CD4-positive, alpha-beta T cell treated with Interleukin-21 for 1 hour (primary cell): ENCODE measurements around the gene BRAT1.

ENCODE experiments used
- DNase-seq: peaks from one replicate; pipeline ENCODE4 v3.0.0-alpha.2; 2020

The BRAT1 gene

DNA sequence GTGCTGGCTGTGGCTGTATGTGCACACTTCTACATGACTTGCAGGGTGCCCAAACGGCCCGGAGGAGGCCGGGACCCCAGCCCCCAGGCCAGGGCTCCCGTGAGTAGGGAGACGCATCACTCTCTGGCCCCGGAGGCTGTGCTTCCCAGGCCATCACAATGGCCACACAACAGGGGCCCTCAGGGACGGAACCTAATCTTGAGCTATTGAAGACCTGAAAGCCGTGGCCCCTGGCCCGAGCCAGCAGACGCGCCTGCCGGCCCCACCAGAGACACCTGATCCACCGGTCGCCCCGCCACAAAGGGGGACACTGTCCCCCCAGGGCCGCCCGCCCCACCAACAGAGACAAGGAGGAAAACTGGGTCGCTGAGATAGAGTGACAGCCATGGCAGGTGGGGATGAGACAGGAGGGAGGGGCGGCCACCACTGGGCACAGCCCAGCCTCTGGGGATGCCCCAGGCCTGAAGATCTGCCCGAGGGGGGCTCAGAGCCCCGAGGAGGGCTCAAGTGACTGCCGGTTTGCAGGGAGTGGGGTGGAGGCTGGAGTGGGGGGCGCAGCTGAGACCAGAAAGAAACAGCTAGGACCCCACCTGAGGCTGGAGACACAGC, 45.9 kb downstream of the BRAT1 start:
- no peak for DNase-seq

DNA sequence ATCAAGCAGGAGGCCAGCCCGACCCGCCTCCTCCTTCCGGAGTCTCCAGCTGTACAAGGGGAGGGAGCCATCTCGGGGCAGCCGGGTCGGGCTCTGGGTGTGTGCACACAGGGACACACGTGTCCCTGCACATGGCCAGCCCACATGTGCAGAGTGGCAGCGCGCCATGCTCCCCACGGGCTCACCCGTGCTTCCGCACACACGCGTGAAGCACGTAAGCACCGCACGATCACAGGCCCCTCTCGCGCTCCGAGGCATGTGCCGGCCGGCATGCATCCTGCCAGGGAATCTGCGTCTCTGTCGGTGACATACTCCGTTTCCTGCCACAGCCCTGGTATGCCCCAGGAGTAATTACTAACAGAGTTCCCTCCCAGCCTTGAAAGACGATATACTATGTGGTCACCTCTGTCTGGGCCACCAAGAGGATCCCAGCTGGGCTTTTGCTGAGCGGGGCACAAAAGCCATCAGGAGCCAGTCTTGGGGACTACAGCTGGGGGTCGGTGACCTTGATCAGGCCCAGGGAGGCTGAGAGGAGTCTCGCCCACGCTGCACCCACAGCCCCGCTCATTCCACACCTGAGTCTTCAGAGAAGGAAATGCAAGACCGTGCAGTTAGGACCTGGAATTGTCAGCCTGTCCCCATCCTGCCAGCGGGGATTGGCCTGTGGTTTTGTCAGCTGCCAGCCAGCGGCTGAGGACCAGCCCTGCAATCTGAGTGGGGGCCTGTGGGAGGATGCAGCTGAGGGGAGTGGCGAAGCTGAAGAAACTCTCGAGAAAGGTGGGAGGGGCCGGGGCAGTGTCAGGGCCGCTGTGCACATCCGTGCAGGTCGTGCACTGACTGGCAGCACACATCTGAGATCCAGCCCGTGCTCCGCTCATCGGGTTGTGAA, 46.8 kb downstream of the BRAT1 start:
- DNase-seq: peak; percentile 85

DNA sequence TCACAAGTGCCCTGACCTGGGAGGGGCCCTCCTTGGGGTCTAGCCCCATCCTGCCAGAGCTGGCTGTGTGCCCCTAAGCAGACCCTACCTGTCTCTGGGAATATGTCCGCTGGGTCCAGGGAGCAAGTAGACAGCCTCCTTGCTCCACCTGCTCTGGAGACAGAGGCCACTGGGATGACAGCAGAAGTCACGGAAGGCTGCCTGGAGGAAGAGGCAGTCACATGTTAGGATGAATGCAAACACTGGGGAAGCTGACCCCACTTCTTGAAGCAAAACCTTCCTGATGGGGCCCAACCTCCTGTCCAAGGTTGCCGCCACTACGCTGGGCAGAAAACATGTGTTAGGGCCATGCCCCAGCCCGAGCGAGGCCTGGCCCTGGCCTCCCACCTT, 47.4 kb downstream of the BRAT1 start:
- no peak for DNase-seq

DNA sequence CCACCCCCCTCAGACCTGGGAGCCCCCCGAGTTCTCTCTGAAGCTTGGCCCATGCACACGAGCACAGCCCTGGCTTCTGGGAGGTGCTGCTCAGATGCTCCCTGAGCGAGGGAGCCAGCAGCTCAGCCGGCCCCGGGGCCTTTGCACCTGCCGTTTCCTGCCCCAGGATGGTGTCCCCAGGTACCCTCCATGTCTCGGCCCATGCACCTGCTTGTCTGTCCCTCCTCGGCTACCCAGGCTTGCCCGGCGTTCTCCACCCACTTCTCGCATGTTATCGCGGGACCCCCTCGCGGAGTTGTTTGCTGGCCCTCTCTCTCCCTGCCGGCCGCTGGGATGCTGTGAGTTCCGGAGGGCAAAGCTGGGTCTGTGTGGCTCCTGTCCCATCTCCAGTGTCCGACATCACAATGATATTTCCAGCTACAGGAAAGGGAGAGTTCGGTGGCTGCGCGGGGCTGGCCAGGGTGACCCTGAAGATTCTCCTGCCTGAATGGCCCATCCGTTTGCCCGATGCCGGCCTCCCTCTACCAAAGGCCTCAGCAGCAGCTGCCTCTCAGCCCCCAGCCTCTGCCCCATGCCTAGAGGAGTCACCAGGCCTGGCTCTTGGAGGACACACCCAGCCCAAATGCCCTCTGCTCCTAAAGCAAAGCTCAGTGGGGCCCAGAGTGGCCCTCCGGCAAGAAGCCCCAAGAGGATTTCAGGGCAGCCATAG, 48.0 kb downstream of the BRAT1 start:
- no peak for DNase-seq

DNA sequence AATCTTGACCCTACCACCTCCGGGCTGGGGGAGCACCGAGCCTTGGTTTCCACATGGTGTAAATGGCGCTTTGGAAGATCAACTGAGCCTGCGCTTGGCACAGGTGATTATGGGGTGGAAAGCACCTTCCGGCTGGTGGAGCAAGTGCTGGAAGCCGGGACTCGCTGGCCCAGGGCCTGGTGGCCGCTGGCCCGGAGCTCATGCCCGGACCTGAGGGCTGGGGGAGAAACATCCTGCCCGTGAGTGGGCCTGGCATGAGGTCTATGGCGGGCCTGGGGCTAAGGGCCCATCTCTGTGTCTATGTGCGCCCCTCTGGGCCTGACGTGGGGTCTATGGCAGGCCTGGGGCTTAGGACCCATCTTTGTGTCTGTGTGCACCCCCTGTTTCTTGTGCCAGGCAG, 49.9 kb downstream of the BRAT1 start:
- DNase-seq: no peak

DNA sequence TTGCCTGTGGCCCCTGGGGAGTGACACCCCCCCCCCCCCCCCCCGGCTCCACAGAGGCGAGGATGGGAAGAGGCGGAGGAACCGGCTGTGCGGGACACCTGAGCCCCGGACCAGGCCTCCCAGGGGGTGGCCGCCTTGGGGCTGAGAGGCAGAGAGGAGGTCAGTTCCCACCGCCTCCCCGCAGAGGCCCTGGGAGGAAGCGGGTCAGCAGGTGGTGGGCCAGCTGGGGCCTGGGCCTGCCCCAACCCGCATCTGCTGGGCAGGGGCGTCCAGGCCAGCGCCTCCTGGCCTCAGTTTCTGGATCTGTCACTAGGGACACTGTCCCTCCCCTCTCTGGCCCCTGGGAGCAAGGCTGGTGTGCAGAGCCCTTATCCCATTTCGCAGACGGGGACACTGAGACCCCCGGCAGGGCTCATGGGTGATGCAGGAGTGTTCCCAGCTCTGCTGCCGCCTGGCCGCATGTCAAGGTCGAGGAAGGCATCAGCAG, 50.4 kb downstream of the BRAT1 start:
- DNase-seq: no peak

DNA sequence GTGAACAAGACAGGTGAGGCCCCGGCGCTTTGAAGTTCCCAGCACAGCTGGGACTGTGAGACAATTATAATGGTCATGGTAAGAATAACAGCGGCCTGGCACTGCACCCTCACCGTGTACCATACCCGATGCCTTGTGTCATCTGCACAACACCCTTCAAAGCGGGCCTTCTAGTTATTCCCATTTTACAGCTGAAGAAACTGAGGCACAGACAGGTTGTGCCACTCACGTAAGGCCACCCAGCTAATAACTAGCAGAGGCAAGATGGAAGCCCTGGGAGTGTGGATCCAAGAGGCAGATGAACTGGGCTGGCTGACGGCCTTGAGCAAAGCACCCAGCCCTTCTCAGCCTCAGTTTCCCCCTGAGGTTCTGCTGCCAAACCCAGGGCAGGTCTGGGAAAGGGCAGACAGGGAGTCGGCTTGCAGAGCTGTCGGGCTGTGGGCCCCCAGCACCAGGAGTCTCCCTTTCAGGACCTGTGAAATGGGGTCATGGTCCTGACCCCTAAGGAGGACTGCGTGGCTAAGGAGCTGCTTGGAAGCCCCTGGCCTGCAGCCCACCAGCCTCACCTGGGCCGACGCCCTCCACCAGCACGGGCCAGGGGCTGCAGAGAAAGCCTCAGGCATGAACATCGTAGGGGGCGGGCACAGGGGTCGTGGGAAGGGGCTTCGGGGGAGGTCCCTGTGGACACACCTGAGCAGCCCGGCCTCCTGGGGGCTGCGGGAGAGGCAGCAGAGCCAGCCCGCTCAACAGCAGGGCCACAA, 51.0 kb downstream of the BRAT1 start:
- DNase-seq: no peak

DNA sequence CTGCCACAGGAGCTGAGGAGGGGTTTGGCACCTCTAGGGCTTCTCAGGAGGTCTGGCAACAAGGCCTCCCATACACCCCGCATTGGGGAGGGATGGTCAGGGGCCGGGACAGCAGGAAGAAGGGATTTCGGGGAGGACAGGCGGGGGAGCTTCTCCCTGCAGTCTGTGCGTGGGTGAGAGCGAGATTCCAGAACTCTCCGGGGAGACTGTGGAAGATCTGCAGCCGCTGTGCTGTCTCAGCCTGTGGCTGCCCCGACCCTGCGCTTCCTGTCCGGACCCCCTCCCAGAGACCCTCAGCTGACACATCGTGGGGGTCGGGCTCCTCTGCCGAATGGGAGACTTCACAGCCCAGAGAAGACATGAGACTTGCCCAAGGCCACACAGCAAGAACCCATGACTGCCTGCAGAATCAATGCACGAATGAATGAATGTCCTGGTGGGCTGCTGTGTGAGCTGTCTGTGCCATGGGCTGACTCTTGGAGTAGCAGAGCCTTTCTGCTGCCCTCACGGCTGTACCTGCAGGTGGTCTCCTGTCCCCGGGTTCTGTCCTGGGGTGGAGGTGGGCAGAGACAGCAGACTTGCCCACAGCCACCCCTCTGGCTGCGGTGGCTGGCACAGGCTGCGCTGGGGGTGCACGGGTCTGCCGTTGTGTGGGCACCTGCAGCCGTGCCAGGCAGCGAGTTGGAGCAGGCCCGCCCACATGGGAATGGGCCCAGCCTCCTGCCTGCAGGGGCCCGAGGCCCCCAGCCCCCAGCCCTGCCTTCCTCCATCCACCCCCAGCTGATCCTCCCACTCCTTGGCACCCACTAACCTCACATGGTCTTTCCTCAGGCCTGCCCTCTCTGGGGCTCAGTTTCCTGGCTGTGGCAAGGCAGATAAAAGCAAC, 52.0 kb downstream of the BRAT1 start:
- no peak for DNase-seq

DNA sequence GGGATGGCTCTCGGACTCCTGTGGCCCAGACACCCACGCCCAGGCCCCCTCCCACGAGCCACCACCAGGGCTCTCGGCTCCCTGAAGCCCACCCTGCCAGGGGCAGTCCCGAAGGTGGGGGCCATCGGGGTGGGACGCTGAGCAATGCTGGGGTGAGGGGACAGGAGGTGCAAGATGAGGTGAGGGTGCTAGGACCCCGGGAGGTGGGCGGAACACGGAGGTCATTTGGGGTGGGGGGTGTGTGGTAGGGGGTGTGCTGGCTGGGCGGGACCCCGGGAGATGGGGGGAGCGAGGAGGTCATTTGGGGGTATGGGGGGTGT, 52.7 kb downstream of the BRAT1 start:
- no peak for DNase-seq

DNA sequence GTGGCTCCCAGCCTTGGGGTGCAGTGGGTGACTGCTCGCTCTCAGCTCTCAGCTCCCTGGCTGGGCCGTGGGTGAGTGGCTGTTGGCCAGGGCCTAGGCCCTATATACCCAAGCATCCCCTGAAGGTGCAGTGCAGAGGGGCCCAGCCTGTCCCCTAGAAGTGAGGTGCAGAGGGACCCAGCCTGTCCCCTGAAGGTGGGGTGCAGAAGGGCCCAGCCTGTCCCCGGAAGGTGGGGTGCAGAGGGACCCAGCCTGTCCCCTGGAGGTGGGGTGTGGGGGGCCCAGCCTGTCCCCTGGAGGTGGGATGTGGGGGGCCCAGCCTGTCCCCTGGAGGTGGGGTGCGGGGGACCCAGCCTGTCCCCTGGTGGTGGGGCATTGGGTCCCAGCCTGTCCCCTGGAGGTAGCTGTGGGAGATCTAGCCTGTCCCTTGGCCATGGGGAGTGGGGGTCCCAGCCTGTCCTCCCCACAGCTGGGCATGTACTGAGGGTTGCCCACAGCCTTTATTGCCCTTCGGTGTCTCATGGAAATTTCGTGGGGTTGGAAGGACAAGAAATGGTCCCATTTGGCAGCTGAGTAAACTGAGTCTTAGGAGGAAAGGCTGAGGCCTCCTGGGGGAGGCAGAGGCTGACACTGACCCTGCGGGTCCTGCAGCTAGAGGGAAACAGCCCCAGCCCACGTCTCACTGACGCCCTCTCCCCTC, 53.2 kb downstream of the BRAT1 start:
- DNase-seq: no peak

DNA sequence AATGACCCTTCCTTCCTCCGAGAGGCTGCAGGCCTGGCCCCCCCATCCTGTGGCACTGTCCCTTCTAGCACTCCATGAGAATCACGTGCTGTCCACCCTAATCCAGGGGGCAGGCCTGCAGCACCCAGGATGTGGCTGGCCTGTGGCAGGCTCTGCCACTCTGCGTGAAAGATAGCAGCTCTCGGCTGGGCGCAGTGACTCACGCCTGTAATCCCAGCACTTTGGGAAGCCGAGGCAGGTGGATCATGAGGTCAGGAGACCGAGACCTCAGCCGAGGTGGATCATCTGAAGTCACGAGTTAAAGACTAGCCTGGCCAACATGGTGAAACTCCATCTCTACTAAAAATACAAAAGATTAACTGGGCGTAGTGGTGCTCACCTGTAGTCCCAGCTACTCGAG, 54.6 kb downstream of the BRAT1 start:
- DNase-seq: no peak

DNA sequence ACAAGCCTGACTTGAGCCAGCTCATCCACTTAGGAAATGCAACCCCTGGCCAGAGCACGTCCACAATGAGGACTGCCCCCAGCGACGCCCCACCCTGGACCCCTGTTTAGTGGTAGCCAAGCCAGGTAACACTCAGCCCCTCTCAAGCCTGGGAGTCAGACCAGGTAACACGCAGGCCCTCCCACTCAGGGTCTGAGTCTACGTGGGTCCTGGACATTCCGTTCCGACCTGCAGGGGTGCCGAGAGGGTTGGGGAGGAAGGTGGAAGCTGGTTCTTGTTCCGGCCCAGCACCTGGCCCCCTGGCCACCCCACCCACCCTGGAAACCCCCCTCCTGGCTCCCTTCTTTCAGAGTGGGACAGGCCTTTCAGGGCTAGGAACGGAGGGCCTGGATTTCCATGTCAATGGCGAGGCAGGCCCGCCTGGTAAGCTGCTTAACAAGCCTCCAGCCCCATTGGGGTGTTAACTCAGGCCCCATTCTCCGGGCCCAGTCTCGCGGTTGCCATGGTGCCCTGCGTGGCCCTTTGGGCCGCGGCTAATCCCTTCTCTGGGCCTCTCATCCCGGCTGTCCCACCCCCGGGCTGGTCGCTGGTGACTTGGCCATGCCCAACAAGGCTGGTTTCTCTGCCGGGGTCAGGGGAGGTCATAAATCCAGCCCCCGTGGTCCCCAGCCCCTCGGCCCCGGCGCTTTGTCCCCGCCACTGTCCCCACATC, 55.4 kb downstream of the BRAT1 start:
- no peak for DNase-seq

DNA sequence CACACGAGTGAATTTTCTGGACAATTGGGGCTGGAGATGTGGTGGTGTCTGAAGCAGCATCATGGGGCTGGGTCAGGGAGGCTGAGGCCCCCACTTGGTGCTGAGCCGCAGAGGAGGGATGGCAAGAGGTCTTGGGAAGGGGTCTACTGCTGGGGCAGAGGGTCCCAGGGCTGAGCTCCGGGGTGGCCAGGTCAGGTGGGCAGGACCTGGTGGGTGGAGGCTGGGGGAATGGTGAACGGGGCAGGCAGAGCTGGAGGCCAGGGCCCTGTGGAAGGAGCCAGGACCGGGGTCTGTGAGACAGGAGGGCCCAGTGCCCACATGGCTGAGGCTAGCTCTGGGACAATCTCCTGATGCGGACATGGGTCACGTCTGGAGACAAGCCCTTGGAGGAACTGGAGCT, 56.1 kb downstream of the BRAT1 start:
- DNase-seq: no peak

DNA sequence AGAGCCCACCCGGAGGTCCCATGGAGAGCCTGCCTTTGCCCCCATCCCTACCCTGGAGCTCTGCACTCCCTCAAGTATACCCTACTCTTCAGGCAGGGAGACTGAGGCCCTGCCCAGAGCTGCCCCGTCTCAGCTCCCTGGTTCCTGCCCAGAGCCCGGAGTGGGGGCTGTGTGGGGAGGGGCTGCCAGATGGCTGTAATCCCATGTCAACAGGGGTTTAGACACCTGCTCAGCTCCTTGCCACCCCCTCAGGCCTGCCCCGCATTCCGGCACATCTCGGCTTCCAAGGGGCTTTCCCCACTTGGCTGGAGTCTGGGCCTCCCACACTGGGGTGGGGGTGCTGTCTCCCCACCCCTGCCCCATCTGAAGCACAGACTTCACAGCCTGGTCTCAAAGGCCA, 56.6 kb downstream of the BRAT1 start:
- no peak for DNase-seq

DNA sequence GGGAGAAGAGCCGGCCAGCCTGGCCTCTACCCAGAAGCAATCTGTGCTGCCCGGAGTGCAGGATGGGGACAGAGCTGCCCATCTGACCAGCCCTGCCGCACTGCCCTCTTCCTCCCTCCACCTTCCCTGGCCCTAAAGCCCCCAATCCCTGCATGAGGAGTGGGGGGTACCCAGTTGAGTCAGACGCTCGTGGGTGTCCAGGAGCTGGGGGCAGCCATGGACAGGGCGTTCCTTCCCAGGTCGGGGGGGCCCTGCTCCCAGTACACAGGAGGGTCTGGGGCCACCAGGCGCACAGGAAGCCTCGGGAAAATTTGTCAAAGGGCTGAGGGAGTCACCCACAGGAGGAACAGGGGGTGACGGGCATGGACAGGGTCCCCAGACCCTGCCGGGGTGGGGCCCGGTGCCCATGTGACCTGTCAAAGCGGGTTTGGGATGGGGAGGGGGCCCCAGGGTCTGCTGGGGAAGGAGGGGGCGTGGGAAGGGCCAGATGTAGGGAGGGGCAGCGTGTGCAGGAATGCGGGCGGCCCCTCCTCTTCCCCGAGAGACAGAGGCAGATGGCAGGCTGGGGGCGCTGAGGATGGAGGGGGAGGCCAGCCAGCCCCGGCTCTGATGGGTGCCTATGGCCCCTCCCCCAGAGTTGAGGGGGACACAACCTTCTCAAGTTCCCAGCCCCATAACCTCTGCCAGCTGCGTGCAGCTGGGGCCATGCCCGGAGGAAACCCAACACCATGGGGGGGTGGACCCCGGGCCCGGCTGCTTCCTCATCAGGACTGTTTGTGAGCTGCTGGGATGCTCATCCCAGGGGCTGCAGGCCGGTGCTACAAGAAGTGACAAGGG, 57.6 kb downstream of the BRAT1 start:
- no peak for DNase-seq

DNA sequence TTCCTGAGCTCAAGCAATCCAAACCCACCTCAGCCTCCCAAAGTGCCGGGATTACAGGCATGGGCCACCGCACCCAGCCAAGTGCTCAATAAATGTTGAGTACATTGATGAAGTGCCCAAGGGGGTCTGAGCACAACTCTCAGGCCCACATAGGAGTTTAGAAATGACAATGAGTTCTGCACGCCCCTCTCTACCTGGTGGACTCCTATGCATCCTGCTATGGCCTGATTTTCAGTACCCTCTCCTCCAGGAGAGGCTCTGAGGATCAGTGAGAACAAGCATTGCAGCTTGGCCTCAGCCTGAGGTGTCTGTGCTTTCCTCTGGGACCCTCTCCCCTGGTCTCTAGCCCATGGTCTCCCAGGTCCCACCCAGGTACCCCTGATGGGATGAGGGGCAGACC, 58.3 kb downstream of the BRAT1 start:
- no peak for DNase-seq

DNA sequence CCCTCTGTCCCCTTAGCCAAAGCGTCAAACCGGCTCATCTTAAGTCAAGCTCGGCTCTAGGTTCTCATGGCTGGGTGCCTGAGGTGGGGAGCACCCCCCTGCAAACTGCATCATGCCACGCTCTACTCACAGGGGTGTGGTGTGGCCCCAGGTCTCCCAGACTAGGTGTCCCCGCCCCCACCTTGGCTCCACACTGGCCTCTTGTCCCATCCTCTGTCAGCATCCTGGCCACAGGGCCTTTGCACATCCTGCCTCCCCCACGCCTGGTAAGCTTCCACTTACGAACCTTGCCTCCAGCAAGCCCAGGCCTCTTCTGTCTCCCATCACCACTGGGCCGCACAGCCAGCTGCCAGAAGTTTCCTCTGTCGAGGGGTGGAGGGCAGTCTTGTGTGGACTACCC, 58.9 kb downstream of the BRAT1 start:
- no peak for DNase-seq

DNA sequence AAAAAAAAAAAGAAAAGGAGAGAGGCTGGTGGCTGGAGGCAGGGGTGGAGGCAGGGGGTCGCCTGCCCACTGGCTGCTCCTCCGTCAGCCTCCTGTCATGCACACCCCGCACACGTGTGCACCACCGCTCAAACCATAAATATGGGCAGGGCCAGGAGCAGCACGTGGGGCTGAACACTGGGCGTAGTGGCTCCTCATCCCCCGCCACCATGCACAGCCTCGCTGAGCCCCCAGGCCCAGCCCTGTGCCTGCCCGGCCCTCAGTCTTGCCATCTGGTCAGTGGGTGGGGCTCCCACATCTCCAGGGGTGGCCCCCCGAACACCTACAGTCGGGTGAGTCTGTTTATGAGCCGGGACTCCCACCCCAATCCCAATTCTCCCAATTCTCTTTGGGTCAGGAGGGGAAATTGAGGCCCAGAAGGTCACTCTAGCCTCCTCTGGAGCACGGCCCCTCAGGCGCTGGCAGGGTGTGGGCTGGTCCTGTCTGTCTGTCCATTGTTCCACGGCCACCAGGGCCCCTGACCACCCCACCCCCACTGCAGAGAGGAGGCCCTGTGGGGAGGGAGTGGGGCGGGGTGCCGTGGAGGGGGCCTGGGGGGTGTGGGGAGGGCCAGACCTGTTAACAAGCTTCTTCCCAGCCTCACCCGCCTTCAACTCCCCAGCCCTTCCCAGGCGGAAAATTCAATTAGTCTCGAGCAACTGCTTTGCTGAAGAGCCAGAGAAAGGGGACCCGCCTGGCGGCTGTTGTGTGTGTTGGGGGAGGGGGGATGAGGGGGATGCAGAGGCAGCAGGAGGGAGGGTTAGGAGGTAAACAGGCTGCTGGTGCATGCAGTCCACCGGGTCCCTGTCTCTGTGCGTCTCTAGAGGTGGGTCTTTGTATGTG, 59.7 kb downstream of the BRAT1 start:
- DNase-seq: no peak
